GM21786 (cell line): ENCODE data around the gene ELOF1.
"Not testable (repeated sequence)": the region's sequence is repeated elsewhere in the genome, so short reads cannot be mapped to it uniquely, and the experiment has no call there.

Experiments
- ATAC-seq: cut with Tn5 transposase; IDR thresholded peaks from one replicate; pipeline ENCODE4 v1.9.1; 2021; ENCODE audit not compliant: unreplicated experiment

Gene ELOF1

GRCh38 chr19:11558881-11559828, at the start of gene ELOF1:
Gene ELOF1, minus strand, starts transcription at chr19:11559230. Its CDS starts 4,883 bp downstream, at chr19:11554347.
- ATAC-seq = peak; percentile 70

DNA sequence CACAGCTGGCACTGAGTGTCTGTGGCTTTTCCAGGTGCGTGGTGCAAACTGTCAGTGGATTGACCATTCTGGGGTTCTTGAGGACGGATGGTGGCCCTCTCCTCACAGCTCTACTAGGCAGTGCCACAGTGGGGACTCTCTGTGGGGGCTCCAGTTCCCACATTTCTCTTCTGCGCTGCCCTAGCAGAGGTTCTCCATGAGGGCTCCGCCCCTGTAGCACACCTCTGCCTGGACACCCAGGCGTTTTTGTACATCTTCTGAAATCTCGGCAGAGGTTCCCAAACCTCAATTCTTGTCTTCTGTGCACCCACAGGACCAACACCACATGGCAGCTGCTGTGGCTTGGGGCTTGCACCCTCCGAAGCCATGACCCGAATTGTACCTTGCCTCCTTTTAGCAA, 47.5 kb upstream of the ELOF1 start:
- ATAC-seq = no peak

DNA sequence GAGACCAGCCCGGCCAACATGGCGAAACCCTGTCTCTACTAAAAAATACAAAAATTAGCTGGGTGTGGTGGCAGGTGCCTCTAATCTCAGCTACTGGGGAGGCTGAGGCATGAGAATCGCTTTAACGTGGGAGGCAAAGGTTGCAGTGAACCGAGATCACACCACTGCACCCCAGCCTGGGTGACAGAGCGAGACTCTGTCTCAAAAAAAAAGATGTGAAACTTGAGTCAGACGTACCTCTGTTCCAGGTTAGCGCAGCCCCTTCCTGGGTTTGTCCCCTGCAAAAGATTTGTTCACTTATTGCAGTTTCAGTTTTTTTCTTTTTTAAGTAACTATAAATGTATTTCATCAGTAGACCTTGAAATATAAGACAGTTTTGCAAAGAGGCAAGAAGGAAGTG, 40.7 kb upstream of the ELOF1 start:
- ATAC-seq = not testable (repeated sequence)

GRCh38 chr19:11598746-11599145, 39.7 kb upstream of the ELOF1 start:
- no peak for ATAC-seq

GRCh38 chr19:11598103-11598483, 39.1 kb upstream of the ELOF1 start:
- no peak for ATAC-seq

GRCh38 chr19:11597202-11598102, 38.4 kb upstream of the ELOF1 start, which contains the start of gene ZNF627:
Gene ZNF627, plus strand, starts transcription at chr19:11597483. Its CDS starts 145 bp downstream, at chr19:11597628.
- ATAC-seq = peak; percentile 96

- no peak for ATAC-seq
These were observed 37.1 kb upstream of the ELOF1 start for GRCh38 chr19:11596156-11596555.

DNA sequence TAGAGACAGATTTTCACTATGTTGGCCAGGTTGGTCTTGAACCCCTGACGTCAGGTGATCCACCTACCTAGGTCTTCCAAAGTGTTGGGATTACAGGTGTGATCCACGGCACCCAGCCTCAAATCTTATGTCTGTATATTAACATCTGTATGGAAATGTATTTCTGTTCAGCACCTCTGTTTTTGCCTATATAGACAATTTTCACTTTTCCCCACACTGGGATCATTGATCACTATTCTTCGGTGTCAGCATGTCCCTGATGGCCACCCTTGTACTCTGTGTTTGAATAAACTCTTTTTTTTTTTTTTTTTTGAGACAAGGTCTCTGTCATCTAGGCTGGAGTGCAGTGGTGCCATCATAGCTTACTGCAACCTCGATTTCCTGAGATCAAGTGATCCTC, 35.1 kb upstream of the ELOF1 start:
- ATAC-seq = no peak

- no peak for ATAC-seq
These were observed 29.1 kb upstream of the ELOF1 start for GRCh38 chr19:11587975-11588631.

- peak; percentile 48 for ATAC-seq
These were observed 28.4 kb upstream of the ELOF1 start for GRCh38 chr19:11587302-11587974.

DNA sequence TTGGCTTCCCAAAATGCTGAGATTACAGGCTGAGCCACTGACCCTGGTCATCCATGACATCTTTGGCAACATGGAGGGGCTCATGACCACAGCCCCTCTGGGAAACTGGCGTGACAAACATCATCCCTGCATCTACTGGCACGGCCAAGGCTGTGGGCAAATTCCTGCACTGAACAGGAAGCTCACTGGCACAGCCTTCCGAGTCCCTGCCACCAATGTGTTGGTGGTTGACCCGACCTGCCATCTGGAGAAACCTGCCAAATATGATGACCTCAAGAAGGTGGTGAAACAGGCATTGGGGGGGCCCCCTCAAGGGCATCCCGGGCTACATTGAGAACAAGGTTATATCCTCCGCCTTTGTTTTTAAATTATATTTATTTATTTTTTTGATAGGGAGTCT, 27.3 kb upstream of the ELOF1 start:
- no peak for ATAC-seq

DNA sequence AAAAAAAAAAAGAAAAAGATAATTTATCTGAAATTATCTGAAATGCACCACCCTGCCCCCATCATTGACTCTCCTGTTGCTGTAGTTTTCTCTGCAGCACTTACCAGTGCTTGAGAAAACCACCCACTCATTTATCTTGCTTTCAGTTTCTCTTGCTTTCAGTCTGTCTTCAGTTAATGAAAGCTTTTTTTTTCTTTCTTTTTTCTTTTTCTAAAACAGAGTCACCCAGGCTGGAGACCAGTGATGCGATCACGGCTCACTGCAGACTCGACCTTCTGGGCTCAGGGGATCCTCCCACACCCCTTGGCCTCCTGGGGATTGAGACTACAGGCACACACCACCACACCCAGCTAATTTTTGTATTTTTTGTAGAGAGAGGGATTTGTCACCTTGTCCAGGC, 22.7 kb upstream of the ELOF1 start:
- peak; percentile 69 for ATAC-seq

DNA sequence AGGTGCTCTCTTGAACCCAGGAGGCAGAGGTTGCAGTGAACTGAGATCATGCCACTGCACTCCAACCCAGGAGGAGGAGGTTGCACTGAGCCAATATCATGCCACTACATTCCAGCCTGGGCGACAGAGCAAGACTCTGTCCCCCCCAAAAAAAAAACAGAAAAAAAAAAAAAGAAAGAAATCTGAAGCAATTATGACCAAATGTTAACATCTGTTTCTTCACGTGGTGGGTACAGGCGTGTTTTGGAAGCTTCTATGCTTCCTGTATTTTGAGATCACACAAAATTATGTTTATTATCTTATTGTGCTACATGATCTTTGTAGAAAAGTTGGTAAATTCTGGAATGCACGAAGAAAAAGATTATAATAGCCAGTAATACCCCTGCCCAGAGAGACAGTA, 21.1 kb upstream of the ELOF1 start:
- ATAC-seq = no peak

DNA sequence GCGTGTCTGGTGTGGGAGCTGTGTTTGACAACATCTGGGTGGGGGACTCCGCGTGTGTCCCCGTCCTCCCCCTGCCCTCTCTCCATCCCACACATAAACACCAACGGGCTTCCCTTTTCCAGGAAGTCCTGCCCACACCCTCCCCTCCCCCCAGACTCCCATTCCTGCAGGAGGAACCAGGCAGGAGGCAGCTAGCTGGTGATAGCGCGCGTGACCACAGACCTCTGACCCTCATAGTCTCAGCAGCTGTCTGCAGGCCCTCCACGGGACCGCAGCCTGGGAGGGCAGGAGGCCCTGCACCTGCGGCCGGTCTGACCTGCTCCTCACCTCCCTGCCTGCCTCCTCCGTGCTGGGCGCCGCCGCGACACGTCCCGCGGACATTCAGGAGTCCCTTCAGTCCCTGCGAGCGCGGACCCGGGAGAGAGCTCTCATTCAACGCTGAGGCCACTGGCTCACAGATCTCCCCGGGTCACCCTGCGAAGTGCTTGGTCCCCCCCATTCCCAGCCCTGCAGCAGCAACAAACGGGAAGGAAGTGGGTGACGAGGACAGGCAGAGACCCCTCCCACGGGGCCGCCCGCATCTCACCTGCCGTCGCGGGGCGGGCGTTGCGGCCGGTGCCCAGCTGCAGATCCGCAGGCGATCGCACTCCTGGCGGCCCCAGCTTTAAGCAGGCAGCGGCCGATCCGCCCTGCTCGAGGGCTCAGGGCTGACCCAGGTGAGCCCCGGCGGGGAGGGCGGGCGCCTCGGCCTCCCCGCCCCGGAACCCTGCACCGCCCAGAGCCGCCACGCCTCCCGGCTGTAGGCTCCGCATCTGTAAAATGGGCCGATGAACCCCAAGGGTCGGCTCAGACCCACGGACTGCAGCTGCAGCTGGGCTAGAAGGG, 19.5 kb upstream of the ELOF1 start:
- ATAC-seq = no peak

- no peak for ATAC-seq
These were observed 18.6 kb upstream of the ELOF1 start, which contains the start of gene ACP5 for GRCh38 chr19:11577451-11578257. Gene ACP5, minus strand, starts transcription at chr19:11577645. Its CDS starts 328 bp downstream, at chr19:11577317.

DNA sequence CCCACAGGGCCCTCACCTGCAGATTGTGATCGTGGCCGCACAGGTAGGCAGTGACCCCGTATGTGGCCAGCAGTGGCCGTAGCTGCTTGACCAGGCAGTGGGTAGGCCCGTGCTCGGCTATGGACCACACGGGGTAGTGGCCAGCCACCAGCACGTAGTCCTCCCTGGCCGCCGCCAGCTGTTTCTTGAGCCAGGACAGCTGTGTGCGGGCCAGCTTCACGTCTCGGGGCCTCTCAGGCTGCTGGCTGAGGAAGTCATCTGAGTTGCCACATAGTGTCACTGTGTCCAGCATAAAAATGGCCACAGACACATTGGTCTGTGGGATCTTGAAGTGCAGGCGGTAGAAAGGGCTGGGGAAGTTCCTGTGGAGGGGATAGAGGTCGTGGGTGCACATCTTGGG, 17.2 kb upstream of the ELOF1 start:
- ATAC-seq = no peak

- ATAC-seq = no peak
These were observed 15.7 kb upstream of the ELOF1 start for GRCh38 chr19:11574689-11575088.

GRCh38 chr19:11573763-11574162, 14.7 kb upstream of the ELOF1 start:
- not testable (repeated sequence) for ATAC-seq

- not testable (repeated sequence) for ATAC-seq
These were observed 14.3 kb upstream of the ELOF1 start for GRCh38 chr19:11573354-11573753.
